ENCODE measurements around the gene FARS2. TPM values are rescaled to one million over a fixed set of nuclear protein-coding genes. Genes with fewer than 3 reads are reported as not detected.

FARS2 gene
- total RNA-seq, 1 donor from 2014 or later, result 19.9 TPM

DNA sequence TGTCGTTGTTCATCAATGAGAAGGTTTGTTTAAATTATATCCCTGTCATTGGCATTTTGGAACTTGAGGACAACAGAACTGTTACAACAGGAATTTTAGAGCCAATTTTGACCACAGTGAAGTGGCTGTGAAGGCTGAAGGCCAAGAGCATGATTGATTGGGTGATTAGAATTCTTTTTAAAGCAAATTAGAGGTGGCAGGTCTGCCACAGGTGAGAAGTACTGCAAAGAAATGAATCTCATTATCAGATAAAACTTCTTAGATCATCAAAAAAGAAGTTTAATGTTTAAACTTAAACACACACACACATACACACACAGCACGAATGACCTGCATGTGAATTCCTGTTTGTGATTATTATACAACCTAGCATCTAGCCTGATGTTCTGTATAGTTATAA lies 32.4 kb downstream of the FARS2 start:
- H3K4me3 Mint-ChIP-seq, result no peak overlapping the region
- TF ChIP-seq, protein P1, sequence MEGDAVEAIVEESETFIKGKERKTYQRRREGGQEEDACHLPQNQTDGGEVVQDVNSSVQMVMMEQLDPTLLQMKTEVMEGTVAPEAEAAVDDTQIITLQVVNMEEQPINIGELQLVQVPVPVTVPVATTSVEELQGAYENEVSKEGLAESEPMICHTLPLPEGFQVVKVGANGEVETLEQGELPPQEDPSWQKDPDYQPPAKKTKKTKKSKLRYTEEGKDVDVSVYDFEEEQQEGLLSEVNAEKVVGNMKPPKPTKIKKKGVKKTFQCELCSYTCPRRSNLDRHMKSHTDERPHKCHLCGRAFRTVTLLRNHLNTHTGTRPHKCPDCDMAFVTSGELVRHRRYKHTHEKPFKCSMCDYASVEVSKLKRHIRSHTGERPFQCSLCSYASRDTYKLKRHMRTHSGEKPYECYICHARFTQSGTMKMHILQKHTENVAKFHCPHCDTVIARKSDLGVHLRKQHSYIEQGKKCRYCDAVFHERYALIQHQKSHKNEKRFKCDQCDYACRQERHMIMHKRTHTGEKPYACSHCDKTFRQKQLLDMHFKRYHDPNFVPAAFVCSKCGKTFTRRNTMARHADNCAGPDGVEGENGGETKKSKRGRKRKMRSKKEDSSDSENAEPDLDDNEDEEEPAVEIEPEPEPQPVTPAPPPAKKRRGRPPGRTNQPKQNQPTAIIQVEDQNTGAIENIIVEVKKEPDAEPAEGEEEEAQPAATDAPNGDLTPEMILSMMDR (IDR thresholded peaks at IDR 0.05; ENCODE audit: unreplicated experiment), result no peak
- peaks cover 5% of the 10 kb centered on the region for H3K36me3 Mint-ChIP-seq

DNA sequence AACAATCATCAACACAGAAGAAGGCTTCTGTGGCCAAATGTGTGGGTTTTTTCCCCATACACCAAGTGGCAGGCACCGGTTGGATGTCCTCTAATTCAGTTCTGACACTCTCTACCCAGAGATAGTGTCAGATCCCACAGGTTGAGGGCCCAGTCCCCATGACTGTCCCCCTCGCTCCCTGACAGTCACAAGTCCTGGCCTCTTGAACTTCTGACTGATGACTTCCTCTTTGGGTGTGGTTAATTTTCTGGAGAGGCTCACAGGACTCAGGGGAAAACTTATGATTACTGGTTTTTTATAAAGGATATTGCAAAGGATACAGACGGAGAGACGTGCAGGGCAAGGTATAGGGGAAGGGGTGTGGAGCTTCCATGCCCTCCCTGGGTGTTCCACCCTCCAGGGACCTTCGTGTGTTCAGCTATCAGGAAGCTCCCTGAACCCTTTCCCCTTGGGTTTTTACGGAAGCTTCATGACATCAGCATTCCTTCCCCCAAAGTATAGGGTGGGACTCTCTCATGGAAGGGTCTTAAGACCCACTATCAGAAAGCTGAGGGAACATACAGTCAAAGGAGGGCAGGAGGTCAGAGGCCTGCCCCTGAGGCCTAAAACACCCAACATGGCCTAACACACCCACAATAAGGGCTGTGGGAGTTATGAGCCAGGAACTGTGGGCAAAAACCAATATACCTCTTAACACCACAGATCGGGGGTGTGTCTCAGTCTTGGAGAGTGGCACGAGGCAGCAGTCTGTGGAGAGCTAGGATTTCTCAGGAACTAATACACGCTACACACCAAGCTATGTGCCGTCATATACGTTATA lies 33.3 kb downstream of the FARS2 start:
- no peaks in the 10 kb centered on the region for H3K27me3 Mint-ChIP-seq (ENCODE audit: low read depth)
- no peak for DNase-seq (ENCODE audit: low spot score in 2 of 2, unreplicated experiment in 2 of 2)
- no peaks in the 10 kb centered on the region for H3K9me3 Mint-ChIP-seq
- TF ChIP-seq, protein P1 (IDR thresholded peaks at IDR 0.05; ENCODE audit: unreplicated experiment), result no peak
- no peak overlapping the region for H3K4me3 Mint-ChIP-seq
- H3K27ac Mint-ChIP-seq, result no peak overlapping the region
- H3K36me3 Mint-ChIP-seq, result peaks cover 5% of the 10 kb centered on the region
- peaks cover 14% of the 10 kb centered on the region for H3K4me1 Mint-ChIP-seq

More for the DNA sequence above, 32.4 kb downstream of the FARS2 start:
- H3K4me1 Mint-ChIP-seq, result peaks cover 14% of the 10 kb centered on the region
- H3K9me3 Mint-ChIP-seq, result no peaks in the 10 kb centered on the region
- no peak overlapping the region for H3K27ac Mint-ChIP-seq
- no peak for DNase-seq (ENCODE audit: low spot score in 2 of 2, unreplicated experiment in 2 of 2)
- H3K27me3 Mint-ChIP-seq (ENCODE audit: low read depth), result no peaks in the 10 kb centered on the region

DNA sequence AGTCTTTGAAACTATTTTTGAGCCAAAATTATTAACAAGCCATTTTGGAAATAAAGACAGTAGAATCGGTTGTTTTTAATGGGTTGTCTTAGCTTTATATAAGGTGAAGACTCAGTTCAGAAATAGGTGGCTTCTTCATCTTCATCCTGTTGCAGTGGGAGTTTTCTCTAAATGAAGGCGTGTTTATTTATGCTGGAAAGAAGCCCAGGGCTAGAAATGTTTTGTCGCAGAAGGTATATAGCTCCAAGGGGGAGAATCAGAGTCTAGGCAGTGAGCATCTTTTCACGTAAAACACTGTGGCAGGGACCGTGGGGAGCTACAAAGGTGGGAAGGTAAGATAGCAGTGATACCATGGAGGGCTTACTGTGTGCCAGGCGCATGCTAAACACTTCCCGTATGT lies 34.3 kb downstream of the FARS2 start:
- Mint-ChIP-seq H3K27me3 (ENCODE audit: low read depth) (no peaks in the 10 kb centered on the region), H3K4me3 (no peak overlapping the region), H3K36me3 (peaks cover 5% of the 10 kb centered on the region), H3K27ac (peak overlapping the region; percentile 47), H3K4me1 (peaks cover 14% of the 10 kb centered on the region), H3K9me3 (no peaks in the 10 kb centered on the region)
- TF ChIP-seq, protein P1 (IDR thresholded peaks at IDR 0.05; ENCODE audit: unreplicated experiment), result no peak
- no peak for DNase-seq (ENCODE audit: low spot score in 2 of 2, unreplicated experiment in 2 of 2)

GRCh38 chr6:5300206-5300764 lies 39.0 kb downstream of the FARS2 start:
- Mint-ChIP-seq H3K27me3 (ENCODE audit: low read depth) (peaks cover 4% of the 10 kb centered on the region), H3K4me1 (peaks cover 8% of the 10 kb centered on the region), H3K9me3 (no peaks in the 10 kb centered on the region), H3K4me3 (no peak overlapping the region), H3K36me3 (peaks cover 5% of the 10 kb centered on the region), H3K27ac (no peak overlapping the region)
- TF ChIP-seq, protein P1 (IDR thresholded peaks at IDR 0.05; ENCODE audit: unreplicated experiment), result no peak
- no peak for DNase-seq (ENCODE audit: low spot score in 2 of 2, unreplicated experiment in 2 of 2)

GRCh38 chr6:5302220-5302946 lies 41.1 kb downstream of the FARS2 start:
- H3K27me3 Mint-ChIP-seq (ENCODE audit: low read depth), result peaks cover 4% of the 10 kb centered on the region
- H3K4me1 Mint-ChIP-seq, result peaks cover 12% of the 10 kb centered on the region
- no peak overlapping the region for H3K4me3 Mint-ChIP-seq
- TF ChIP-seq, protein P1 (IDR thresholded peaks at IDR 0.05; ENCODE audit: unreplicated experiment), result no peak
- H3K36me3 Mint-ChIP-seq, result no peaks in the 10 kb centered on the region
- no peak for DNase-seq (ENCODE audit: low spot score in 2 of 2, unreplicated experiment in 2 of 2)
- no peaks in the 10 kb centered on the region for H3K9me3 Mint-ChIP-seq
- H3K27ac Mint-ChIP-seq, result no peak overlapping the region

Measured in mesothelial cell of epicardium (in vitro differentiated cells).